Stimulated activated CD4-positive, alpha-beta T cell treated with anti-CD3 and anti-CD28 coated beads, TNF-alpha, amount 100 ng/mL, for 4 hours (primary cell): ENCODE results near the gene RBM10.
A peak's percentile ranks its signal among the peaks of the same experiment; 100 is the strongest.

Experiments used
- DNase-seq, 3 experiments: peaks; one replicate each; pipeline ENCODE4 v3.0.0-alpha.2; 2020; ENCODE audit warnings: low read depth in 3 of 3

Gene RBM10

GRCh38 chrX:47233333-47234113, 88.5 kb downstream of the RBM10 start:
- peak; percentile 69 to 89 (median 89) for DNase-seq

DNA sequence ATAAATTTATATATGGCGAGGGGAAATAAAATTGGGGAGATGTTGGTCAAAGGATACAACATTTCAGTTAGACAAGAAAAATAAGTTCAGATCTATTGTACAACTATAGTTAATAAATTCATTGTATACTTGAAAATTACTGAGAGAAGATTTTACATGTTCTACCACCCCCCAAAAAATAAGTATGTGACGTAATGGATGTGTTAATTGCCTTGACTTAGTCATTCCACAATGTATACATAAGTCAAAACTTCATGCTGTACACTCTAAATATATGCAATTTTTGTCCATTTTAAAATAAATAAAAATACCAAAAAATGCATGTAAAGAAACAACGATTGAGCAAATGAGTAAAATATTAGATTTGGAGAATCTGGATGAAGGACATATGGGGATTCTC, 89.6 kb downstream of the RBM10 start:
- DNase-seq: no peak

DNA sequence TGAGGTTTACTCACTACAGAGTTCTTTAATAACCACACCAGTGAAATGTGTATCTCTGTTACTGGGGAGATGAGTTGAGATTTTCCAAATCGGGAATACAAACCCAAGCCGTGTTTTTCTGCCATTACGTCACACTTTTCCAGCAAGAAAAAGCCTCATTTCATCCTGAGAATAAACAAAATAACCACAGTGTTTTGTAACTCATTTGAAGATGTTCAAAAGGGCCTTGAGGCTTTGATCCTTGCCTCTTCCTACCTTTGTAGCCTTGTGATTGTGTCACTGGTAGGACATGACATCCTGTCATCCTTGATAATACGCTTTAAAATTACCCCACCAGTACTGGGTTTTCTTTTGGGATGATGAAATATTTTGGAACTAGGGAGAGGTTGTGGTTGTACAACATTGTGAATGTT, 90.7 kb downstream of the RBM10 start:
- DNase-seq: no peak
